ENCODE measurements around the gene CBX6.

Gene CBX6

DNA sequence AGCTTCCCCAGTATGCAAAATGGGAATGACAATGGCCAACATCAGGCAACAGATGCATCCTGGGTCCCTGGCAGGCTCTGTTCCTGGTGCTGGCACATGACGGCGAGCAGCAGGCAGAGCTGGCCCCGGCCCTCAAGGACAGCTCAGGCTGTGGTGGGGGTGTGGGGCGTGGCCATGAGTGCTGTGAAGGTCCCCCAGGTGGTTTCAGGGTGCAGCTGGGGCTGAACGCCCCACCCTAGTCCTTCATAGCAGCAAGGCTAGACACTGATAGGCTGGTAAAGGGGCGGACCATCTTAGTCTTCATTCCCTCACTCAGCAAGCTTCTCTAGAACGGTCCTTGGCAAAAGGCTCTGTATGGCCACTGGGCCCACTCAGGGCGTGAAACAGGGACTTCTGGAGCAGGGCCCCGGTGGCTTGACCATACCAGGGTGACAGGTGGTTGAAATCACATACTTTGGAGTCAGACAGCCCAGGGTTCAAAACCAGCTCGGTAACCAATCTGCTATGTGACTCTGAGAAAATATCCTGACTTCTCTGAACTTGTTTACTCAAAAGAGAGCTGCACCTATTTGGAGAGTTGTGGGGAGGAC is 43.3 kb downstream of the CBX6 start:
- Histone ChIP-seq H2AFZ (ENCODE audit: low read length, unreplicated experiment) (no peak overlapping the region), H3K4me3 (ENCODE audit: low read depth, low read length) (no peak overlapping the region), H3K4me1 (ENCODE audit: control insufficient read depth, insufficient read depth, low read length, unreplicated experiment) (no peaks in the 10 kb centered on the region), H3K79me2 (ENCODE audit: control insufficient read depth, insufficient read depth, low read length, unreplicated experiment) (no peaks in the 10 kb centered on the region), H3K27me3 (ENCODE audit: insufficient read depth, low read length) (no peaks in the 10 kb centered on the region), H3K36me3 (ENCODE audit: insufficient read depth, low read length) (no peaks in the 10 kb centered on the region), H3K27ac (ENCODE audit: low read depth, low read length) (no peak overlapping the region)

DNA sequence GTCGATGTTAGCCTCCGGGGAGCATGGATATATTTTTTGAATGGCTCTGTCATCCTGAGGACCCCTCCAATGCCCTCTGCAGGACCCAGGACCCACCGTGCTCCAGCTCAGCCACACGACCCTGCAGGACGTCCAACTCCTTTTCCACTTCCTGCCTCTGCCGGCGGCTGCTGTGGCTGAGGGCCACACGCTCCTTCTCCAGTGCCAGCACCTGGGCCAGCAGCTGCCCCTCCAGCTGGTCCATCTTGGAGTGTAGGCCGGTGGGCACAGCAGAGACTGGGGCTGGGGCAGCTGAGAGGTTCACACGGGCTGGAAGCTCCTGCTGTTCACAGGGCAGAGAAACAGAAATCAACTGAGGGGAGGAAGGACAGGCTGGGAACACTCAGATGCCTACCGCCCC is 43.8 kb downstream of the CBX6 start:
- Histone ChIP-seq H3K4me1 (ENCODE audit: control insufficient read depth, insufficient read depth, low read length, unreplicated experiment) (no peaks in the 10 kb centered on the region), H2AFZ (ENCODE audit: low read length, unreplicated experiment) (no peak overlapping the region), H3K4me3 (ENCODE audit: low read depth, low read length) (no peak overlapping the region), H3K79me2 (ENCODE audit: control insufficient read depth, insufficient read depth, low read length, unreplicated experiment) (no peaks in the 10 kb centered on the region), H3K27ac (ENCODE audit: low read depth, low read length) (no peak overlapping the region), H3K27me3 (ENCODE audit: insufficient read depth, low read length) (no peaks in the 10 kb centered on the region), H3K36me3 (ENCODE audit: insufficient read depth, low read length) (no peaks in the 10 kb centered on the region)

DNA sequence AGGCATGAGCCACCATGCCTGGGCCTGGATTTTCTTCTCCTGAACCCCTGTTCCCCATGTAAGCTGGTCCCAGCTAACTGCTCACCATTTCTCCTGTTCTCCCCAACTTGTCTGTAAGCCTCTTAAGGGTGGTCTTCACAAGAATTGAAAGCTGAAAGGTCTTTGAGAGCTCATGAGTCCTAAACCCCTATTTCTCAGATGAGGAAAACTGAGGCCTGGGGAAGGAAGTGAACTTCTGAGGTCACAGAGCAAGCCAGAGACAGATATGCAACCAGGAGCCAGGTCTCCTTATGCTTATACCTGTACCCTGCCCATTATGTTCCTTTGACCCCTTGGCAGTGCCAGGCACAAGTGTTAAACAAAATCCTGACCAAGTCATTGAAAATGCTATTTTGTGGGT is 44.5 kb downstream of the CBX6 start:
- no peaks in the 10 kb centered on the region for H3K36me3 ChIP-seq (ENCODE audit: insufficient read depth, low read length)
- no peaks in the 10 kb centered on the region for H3K27me3 ChIP-seq (ENCODE audit: insufficient read depth, low read length)

DNA sequence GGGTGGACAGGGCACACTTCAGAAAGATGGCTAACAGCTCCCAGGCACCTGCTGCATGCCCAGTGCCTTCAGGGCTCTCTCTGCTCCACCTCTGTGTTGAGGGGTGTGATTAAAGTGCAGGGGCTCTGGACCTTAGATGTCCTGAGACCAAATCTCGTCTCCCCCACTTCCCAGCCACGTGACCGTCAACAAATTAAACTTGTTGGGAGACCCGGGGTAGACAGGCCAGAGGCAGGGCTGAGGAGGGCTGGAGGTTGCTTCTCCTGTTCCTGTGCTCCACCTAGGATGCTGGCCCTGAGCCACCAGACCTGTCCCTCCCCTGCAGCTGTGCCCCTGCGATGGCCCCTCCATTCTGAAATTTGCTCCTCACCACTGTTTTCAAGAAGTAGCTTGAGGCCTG is 45.2 kb downstream of the CBX6 start:
- no peak overlapping the region for H3K27ac ChIP-seq (ENCODE audit: low read depth, low read length)
- no peaks in the 10 kb centered on the region for H3K27me3 ChIP-seq (ENCODE audit: insufficient read depth, low read length)
- H2AFZ ChIP-seq (ENCODE audit: low read length, unreplicated experiment), result no peak overlapping the region
- H3K4me3 ChIP-seq (ENCODE audit: low read depth, low read length), result no peak overlapping the region
- H3K36me3 ChIP-seq (ENCODE audit: insufficient read depth, low read length), result no peaks in the 10 kb centered on the region
- H3K4me1 ChIP-seq (ENCODE audit: control insufficient read depth, insufficient read depth, low read length, unreplicated experiment), result no peaks in the 10 kb centered on the region
- H3K79me2 ChIP-seq (ENCODE audit: control insufficient read depth, insufficient read depth, low read length, unreplicated experiment), result no peaks in the 10 kb centered on the region

More for the DNA sequence above, 44.5 kb downstream of the CBX6 start:
- Histone ChIP-seq H3K4me1 (ENCODE audit: control insufficient read depth, insufficient read depth, low read length, unreplicated experiment) (no peaks in the 10 kb centered on the region), H3K79me2 (ENCODE audit: control insufficient read depth, insufficient read depth, low read length, unreplicated experiment) (no peaks in the 10 kb centered on the region), H2AFZ (ENCODE audit: low read length, unreplicated experiment) (no peak overlapping the region), H3K27ac (ENCODE audit: low read depth, low read length) (no peak overlapping the region), H3K4me3 (ENCODE audit: low read depth, low read length) (no peak overlapping the region)

DNA sequence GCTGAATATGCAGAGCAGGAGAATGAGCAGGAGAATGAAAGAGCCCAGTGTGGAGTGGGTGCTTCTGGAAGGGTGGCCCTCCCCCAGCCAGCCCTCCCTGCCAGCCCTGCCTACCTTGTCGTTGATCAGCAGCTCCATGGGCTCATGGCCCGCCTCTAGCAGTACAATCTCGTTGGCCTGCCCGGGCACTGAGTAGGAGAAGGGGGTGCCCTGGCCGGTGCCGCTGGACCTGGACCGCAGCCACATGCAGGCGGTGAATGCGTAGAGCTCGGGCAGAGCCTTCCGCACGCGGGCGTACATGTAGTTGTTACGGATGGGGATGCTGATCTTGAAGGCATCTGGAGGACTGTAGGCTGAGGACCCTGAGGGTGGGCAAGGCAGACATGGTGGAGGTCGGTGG is 45.6 kb downstream of the CBX6 start:
- Histone ChIP-seq H3K4me1 (ENCODE audit: control insufficient read depth, insufficient read depth, low read length, unreplicated experiment) (no peaks in the 10 kb centered on the region), H3K27ac (ENCODE audit: low read depth, low read length) (no peak overlapping the region), H3K36me3 (ENCODE audit: insufficient read depth, low read length) (no peaks in the 10 kb centered on the region), H3K4me3 (ENCODE audit: low read depth, low read length) (no peak overlapping the region), H3K27me3 (ENCODE audit: insufficient read depth, low read length) (no peaks in the 10 kb centered on the region), H2AFZ (ENCODE audit: low read length, unreplicated experiment) (no peak overlapping the region), H3K79me2 (ENCODE audit: control insufficient read depth, insufficient read depth, low read length, unreplicated experiment) (no peaks in the 10 kb centered on the region)

DNA sequence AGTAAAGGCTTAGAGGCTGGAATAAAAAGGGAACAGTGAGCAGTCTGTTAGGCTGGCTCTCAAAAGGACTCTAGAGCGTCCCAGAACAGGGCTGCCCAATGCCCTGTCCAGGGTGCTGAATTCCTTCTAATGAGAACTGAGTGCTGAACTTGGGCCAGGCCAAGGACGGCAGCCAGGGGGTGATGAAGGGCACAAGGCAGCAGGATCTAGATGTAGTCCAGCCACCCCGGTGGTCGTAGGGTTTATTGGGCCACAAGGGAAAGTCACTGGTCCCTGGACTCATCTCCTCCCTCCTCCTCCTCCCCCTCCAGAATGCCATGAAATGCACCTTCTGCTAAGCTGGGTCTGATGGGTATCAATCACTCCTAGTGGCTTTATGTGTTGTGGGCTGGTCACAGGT is 47.4 kb downstream of the CBX6 start:
- H3K4me1 ChIP-seq (ENCODE audit: control insufficient read depth, insufficient read depth, low read length, unreplicated experiment), result no peaks in the 10 kb centered on the region
- H3K79me2 ChIP-seq (ENCODE audit: control insufficient read depth, insufficient read depth, low read length, unreplicated experiment), result no peaks in the 10 kb centered on the region
- H3K27me3 ChIP-seq (ENCODE audit: insufficient read depth, low read length), result peaks cover 7% of the 10 kb centered on the region; the same call in 1 of the 2 replicates
- H3K27ac ChIP-seq (ENCODE audit: low read depth, low read length), result no peak overlapping the region
- H3K36me3 ChIP-seq (ENCODE audit: insufficient read depth, low read length), result no peaks in the 10 kb centered on the region
- H3K4me3 ChIP-seq (ENCODE audit: low read depth, low read length), result no peak overlapping the region
- H2AFZ ChIP-seq (ENCODE audit: low read length, unreplicated experiment), result no peak overlapping the region

DNA sequence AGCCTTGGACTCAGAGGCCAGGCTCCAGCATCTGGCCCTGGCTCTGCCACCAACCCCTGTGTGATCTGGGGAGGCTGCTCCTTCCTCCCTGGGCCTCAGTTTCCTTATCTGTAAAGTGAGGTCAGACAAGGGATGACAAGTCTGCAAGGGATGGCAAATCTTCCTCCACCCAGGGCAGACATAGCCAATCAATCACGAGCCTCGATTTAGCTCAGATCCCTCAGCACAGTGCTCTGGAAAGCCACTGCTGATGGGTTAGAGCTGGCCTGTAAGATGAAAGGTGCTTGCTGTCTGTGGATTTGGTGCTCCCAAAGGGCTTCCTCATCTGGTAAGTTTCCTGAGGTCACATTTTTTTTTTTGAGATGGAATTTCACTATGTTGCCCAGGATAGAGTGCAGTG is 48.4 kb downstream of the CBX6 start:
- Histone ChIP-seq H3K27me3 (ENCODE audit: insufficient read depth, low read length) (peaks cover 7% of the 10 kb centered on the region; the same call in 1 of the 2 replicates), H3K4me1 (ENCODE audit: control insufficient read depth, insufficient read depth, low read length, unreplicated experiment) (no peaks in the 10 kb centered on the region), H3K4me3 (ENCODE audit: low read depth, low read length) (no peak overlapping the region), H3K79me2 (ENCODE audit: control insufficient read depth, insufficient read depth, low read length, unreplicated experiment) (no peaks in the 10 kb centered on the region), H3K27ac (ENCODE audit: low read depth, low read length) (no peak overlapping the region), H2AFZ (ENCODE audit: low read length, unreplicated experiment) (no peak overlapping the region), H3K36me3 (ENCODE audit: insufficient read depth, low read length) (no peaks in the 10 kb centered on the region)

DNA sequence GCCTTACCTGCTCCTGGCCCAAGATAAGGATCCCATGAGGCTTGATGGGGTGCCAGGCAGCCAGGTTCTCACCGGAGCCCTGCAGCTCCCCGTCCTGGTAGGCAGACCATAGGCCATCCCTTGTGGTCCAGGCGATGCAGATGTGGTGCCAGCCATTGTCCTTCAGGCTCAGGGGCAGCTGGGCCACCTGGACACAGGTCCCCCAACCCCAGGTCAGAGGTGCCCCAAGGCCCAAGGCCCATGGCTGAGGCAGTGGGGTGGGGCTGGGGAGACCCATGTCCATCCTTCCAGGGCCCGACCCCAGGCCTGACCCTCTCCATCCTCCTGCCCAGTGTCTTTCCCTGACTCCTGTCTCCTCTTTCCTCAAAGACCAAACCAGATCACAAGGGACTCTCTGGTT is 48.9 kb downstream of the CBX6 start:
- Histone ChIP-seq H3K4me1 (ENCODE audit: control insufficient read depth, insufficient read depth, low read length, unreplicated experiment) (no peaks in the 10 kb centered on the region), H3K4me3 (ENCODE audit: low read depth, low read length) (no peak overlapping the region), H3K27ac (ENCODE audit: low read depth, low read length) (no peak overlapping the region), H3K79me2 (ENCODE audit: control insufficient read depth, insufficient read depth, low read length, unreplicated experiment) (no peaks in the 10 kb centered on the region), H3K36me3 (ENCODE audit: insufficient read depth, low read length) (no peaks in the 10 kb centered on the region), H2AFZ (ENCODE audit: low read length, unreplicated experiment) (no peak overlapping the region), H3K27me3 (ENCODE audit: insufficient read depth, low read length) (peaks cover 7% of the 10 kb centered on the region; the same call in 1 of the 2 replicates)

DNA sequence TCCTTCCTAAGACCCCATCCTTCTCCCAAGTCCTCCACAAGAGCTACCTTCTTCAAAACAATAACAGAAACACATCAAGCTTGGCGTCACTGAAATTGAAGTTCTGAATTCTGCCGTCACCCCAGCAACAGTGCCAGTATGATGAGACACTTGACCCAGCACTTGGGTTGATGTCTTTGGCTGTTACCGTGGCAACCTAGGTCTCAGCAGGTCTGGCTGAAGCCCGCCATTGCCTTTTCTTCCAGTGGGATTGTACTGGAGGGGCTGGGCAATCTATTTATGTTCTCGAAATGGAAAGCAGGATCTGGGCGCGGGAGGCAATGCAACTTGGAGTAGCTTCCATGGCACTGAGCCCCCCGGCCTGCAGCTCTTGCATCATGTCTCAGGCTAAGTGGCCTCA is 52.0 kb downstream of the CBX6 start:
- no peak overlapping the region for H2AFZ ChIP-seq (ENCODE audit: low read length, unreplicated experiment)
- H3K4me1 ChIP-seq (ENCODE audit: control insufficient read depth, insufficient read depth, low read length, unreplicated experiment), result no peaks in the 10 kb centered on the region
- peaks cover 15% of the 10 kb centered on the region for H3K27me3 ChIP-seq (ENCODE audit: insufficient read depth, low read length)
- H3K36me3 ChIP-seq (ENCODE audit: insufficient read depth, low read length), result no peaks in the 10 kb centered on the region
- H3K4me3 ChIP-seq (ENCODE audit: low read depth, low read length), result no peak overlapping the region
- no peaks in the 10 kb centered on the region for H3K79me2 ChIP-seq (ENCODE audit: control insufficient read depth, insufficient read depth, low read length, unreplicated experiment)
- no peak overlapping the region for H3K27ac ChIP-seq (ENCODE audit: low read depth, low read length)

DNA sequence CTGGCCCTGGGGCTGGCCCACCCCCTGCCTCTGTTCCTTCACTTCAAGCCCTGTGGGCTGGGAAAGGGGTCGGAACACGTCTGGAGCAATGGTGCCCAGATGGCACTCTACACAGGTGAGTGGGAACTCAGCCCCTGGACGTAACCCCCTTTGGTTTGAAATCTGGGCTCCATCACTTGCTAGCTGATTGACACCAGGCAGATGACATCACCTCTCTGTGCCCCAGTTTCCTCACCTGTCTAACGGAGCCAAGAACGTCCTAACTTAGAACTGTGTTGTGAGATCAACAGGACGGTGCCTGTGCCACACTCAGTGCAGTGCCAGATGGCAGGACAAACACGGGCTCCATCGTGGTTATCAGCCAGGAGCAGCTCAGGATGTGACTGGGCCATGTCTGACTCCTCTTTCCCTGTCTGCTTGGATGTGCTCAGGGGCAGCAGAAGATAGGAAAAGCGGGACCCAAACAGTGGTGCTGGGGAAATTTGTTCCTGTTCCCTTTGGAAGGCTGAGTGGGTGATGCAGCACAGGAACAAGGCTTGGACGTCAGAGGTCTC is 52.6 kb downstream of the CBX6 start:
- H2AFZ ChIP-seq (ENCODE audit: low read length, unreplicated experiment), result no peak overlapping the region
- no peak overlapping the region for H3K27ac ChIP-seq (ENCODE audit: low read depth, low read length)
- H3K4me3 ChIP-seq (ENCODE audit: low read depth, low read length), result no peak overlapping the region
- H3K4me1 ChIP-seq (ENCODE audit: control insufficient read depth, insufficient read depth, low read length, unreplicated experiment), result no peaks in the 10 kb centered on the region
- no peaks in the 10 kb centered on the region for H3K36me3 ChIP-seq (ENCODE audit: insufficient read depth, low read length)
- no peaks in the 10 kb centered on the region for H3K79me2 ChIP-seq (ENCODE audit: control insufficient read depth, insufficient read depth, low read length, unreplicated experiment)
- H3K27me3 ChIP-seq (ENCODE audit: insufficient read depth, low read length), result peaks cover 18% of the 10 kb centered on the region

DNA sequence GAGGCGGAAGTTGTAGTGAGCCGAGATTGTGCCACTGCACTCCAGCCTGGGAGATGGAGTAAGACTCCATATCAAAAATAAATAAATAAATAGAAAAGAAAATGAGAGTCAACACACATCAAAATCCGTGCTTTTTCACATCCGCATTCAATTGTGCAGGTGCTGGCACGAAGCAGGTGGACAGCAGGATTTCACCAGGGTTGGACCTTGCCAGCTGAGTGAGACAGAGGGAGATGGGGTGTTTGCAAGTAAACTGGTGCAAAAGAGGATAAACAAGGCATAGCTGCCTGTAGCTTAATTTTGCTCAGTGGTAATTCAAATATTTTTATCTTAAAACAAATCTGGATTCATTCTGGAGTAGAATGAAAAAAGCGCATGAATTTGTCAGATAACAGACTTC is 54.8 kb downstream of the CBX6 start:
- peaks cover 29% of the 10 kb centered on the region for H3K27me3 ChIP-seq (ENCODE audit: insufficient read depth, low read length)
- no peak overlapping the region for H2AFZ ChIP-seq (ENCODE audit: low read length, unreplicated experiment)
- H3K36me3 ChIP-seq (ENCODE audit: insufficient read depth, low read length), result no peaks in the 10 kb centered on the region

More for the DNA sequence above, 54.8 kb downstream of the CBX6 start:
- H3K27ac ChIP-seq (ENCODE audit: low read depth, low read length), result no peak overlapping the region
- H3K79me2 ChIP-seq (ENCODE audit: control insufficient read depth, insufficient read depth, low read length, unreplicated experiment), result no peaks in the 10 kb centered on the region
- no peak overlapping the region for H3K4me3 ChIP-seq (ENCODE audit: low read depth, low read length)
- H3K4me1 ChIP-seq (ENCODE audit: control insufficient read depth, insufficient read depth, low read length, unreplicated experiment), result no peaks in the 10 kb centered on the region
